Measurements from ENCODE around the gene CDH2.

Gene CDH2

GRCh38 chr18:28167835-28168349 lies 9.0 kb downstream of the CDH2 start:
- no peak for ATAC-seq

- no peak for ATAC-seq
Observed at GRCh38 chr18:28164771-28165483, 12.0 kb downstream of the CDH2 start.

DNA sequence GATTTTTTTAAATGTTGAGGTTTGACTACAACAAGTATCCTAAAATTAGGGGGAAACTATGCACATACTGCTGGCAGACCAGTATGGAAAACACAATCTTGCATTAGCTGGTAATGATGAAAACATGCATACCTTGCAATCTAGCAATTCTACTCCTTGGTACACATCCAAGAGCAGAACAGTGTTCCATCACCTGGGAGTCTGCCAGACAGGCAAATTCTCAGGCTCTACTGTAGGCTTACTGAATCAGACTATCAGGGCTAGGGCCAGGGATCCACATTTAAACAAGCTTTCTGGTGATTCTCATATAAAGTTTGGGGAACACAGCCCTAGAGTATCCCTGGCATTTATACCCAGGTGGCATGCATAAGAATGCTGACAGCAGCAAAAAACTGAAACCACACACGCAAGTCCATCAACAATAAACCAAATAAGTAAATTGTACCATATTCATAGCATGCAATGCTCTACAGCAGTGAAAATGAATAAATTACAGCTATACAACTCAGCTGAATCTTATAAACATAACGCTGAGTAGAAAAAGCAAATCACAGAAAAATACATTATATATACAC lies 13.6 kb downstream of the CDH2 start:
- ATAC-seq, result no peak

DNA sequence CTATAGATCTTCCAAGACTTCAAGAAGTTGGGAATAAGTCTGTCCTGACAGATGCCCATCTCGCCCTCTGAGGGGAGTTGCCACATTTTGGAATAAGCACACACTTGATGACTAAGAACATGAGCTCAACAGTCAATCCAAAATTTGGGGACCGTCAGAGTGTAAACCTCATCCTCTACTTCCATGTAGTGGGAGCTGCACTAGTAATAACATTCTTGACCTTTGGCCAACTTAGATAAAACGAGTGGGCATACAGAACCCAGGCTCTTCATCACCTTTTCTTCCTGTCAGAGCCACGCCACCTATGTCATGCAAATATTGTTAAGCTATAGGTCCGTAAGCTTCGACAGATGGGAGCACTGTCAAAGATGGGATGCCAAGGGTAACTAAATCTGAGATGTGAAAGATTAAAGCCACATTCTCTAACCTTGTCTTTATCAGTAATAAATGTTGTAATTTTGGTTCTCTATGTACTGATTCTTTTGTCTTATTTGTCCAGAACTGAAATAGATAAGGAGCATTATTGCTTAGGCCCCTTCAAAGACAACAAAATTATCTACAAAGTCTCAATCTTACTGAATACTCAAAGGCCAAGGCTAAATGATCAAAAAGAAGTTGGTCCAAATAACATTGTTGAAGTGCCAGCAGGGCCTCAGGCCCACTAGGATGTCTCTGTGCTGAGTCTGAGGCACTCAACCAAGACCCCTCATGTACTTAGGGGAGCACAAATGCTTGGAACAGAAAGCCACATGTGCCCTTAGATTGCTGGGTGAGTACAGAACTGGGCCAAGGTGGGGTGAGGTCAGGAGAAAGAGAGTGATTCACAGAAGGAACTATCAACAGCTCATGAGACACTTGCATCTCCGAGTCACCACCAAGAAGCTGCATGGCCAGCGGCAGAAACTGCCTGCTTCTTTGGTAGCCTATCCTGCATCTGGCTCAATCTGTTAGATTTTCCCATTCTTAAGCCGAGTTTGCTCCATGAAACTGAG lies 15.0 kb downstream of the CDH2 start:
- no peak for ATAC-seq

- ATAC-seq, result no peak
Observed at GRCh38 chr18:28159055-28159454, 17.9 kb downstream of the CDH2 start.

DNA sequence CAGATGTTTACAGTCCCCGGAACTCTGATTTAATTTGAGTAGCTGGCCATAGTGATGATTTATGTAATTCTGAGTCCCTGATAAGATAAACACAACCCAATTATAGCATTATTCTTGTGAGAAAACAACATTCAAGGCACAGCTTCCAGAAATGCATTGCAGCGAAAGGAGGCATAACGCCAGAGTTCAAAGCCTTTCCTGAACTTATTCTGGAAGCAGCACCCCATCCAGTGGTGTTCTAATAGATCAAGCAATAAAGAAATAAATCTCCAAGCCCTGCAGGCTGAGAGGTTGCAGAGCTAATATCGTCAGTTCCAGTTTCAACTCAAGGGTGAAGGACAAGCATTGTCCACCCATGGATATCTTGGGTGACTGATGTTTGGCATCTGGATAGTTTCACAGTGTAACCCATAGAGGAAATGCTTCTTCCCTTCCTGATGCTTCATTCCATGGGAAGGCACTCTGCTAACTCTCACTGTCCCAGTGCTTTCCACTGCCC lies 18.8 kb downstream of the CDH2 start:
- no peak for ATAC-seq

DNA sequence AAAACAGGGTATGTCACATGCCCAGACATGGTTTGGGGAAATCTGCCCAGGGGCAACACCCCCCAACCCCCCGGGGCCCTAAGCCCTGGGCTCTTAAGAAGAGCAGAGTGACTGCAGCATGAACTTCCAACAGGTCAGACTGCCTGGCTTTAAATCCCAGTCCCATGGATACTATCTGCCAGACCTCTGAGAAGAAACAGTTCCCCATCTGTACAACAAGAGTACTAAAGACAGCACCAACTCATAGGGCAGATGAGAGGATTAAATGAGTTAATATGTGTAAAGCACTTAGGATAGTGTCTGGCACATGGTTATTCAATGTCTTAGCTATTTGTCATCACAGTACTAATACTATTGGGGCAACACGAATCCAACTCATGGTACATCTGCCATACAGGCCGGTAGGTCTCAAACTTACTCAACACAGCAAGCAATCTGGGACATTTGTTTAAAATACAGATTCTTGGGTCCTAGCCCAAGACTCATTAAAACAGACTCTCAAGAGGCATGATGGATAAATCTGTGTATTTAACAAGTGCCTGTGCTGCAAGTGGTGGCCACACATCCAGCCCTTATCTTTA lies 23.4 kb downstream of the CDH2 start:
- ATAC-seq, result no peak

DNA sequence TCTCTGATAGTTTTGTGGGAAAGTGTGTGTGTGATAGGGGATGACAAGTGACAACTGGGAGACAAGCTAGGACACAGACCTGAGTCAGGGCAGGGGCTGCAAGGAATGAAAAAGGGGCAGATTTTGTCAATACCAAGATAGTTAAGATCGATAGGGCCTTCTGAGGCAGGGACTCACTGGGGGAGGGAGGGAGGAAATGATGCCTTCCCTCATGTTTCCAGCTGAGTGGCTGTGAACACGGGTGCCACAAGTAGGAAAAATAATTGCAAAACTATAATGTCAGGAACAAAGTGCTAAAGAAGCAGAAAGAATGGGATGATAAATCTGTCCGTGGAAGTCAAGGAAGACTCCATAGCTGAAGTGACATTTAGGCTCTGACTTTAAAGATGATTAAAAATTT lies 24.2 kb downstream of the CDH2 start:
- ATAC-seq, result no peak

DNA sequence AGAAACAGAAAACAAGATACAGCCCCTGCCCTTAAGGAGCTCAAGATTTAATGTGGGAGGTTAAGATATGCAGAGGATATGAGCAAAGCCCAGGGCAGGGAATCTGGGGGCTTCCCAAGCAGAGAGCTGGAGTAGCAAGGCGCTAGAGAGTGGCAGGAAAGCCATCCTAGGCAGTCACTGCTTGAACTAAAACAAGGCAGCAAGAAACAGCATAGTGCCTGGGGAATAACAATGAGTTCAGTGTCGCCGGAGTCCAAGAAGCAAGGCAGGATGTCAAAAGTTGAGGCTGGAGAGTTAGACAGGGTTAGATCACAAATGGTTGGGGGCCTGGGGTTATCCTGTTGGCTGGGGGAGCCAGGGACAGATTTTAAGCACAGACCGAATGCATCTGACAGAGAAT lies 24.6 kb downstream of the CDH2 start:
- ATAC-seq, result no peak

DNA sequence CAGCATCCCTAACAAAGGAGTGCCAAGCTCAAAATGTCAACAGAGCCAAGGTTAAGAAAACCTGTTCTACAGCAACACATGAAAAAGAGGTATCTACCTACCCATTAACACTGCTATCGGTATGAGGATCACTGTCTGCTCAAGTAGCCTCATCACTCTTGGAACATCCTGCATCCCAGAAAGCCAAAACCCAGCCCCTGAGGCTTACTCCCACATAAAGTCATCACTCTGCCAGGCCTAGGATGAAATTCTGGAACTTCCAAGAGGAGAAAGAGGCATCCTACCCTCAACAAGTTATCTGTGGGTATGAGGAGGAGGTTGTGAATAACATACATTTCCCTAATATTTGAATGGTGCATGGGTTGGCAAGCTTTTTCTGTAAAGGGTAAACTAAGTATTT lies 25.5 kb downstream of the CDH2 start:
- no peak for ATAC-seq

DNA sequence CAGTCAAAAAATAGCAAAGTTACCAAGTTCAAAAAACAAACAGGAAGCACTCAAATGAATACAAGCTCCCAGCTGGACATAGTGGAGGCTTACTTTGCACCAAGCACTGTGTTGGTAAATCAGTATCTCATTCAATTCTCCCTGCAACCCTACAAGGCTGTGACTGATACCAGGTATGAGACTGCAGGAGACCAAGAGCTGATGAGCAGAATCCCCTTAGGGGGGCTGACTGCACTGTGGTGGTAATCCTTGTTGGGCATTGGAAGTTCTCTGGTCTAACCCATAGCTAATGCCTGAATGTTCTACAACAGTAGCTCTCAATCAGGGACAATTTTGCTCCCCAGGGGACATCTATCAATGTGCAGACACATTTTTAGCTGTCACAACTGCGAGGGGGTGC lies 26.0 kb downstream of the CDH2 start:
- no peak for ATAC-seq

DNA sequence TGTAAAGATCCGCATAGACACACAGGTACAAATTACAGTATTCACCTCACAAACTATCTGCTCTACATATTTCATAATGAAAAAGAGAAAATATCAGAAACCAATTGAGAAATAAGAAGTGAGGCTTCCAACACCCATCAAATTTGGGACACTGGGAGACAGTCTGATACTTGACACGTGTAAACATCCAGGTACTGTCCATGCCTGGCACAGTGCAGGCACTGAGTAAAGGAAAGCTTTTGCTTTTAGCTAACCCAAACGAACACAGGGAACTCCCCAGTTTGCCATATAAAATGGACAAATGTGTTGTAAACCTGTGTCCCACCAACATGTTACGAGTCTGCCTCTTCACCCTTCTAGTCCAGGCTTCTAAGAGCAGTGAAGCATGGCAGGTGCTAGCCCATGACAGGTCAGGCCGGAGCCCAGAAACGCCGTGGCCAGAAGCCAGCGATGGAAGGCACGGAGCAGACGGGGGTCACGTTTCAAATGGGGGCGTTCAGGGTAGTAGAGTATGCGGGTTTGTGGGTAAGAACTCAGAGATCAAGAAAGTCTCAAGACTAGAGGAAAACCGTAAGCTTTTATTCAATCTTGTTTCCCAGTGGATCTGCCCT lies 27.0 kb downstream of the CDH2 start:
- no peak for ATAC-seq

DNA sequence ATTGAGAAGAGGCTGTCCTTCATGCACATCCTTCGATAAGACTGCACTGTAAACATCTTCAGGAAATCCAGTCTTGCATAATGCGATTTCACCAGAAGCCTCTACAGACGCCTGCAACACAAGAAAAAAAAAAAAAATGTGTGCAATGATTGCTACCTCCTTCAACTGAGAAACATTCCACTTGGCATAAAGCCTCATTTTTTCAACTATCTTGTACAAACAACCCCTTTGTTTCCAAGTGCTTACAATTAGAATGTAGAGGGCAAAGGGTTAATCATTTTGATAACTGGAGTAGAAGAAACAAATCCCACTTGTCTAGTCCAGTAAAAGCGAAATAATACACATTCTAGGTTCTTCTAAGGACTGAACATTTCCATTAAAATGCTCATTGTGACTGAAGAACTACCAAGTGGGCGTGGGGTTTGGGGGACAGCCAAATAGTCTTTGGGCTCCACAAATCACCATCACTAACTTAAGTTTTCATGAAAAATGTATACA lies 29.2 kb downstream of the CDH2 start:
- no peak for ATAC-seq

GRCh38 chr18:28143725-28144124 lies 33.2 kb downstream of the CDH2 start:
- no peak for ATAC-seq

DNA sequence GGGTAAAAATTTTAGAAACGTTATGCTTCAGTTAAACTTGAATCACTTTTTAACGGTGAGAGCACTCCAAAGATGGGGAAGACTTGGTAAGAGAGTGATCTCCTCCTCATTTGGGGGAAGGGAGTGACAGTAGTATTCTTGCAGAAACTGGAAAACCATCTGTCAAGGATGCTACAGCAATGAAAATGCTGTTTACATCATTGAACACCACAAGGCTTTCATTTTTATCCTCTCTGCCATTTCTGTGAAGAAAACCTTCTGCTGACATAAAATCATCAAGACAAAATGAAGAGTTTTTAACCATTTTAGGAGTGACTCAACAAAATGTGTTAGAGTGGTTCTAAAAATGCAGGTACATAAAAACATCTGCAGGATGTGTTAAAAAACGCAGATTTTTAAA lies 38.1 kb downstream of the CDH2 start:
- no peak for ATAC-seq

GRCh38 chr18:28136071-28136470 lies 40.9 kb downstream of the CDH2 start:
- ATAC-seq, result no peak

DNA sequence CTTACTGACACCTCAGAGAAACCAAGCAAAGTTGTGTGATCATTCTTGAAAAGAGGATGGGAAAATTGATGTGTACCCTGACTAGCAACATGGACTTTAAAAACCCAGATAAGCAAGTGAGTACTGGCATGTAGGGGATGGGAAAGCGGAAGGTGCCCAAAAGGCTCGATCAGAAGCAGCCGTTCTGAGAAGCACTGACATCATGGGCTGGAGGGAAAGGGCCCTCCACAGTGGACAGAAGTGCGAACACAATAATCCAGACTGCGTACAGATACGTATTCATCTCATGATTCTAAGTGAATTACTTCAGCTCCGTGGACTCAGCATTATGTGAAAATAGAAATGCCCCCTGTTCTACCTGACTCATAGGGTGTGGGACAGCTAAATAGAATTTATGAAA lies 42.2 kb downstream of the CDH2 start:
- ATAC-seq, result no peak

GRCh38 chr18:28132084-28132483 lies 44.8 kb downstream of the CDH2 start:
- no peak for ATAC-seq

DNA sequence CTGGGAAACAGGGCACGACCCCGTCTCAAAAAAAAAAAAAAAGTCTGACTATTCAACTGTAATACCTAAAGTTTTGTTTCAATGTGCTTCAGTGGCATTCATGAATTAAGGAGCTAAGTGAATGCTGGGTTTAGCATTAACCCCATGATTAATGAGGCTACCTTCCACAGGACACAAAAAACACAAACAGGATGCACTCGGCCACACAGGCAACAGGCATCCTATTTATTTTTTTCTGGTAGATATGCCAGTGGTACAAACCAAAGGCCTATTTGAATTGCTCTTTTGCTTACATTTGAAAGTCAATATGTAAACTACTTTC lies 48.3 kb downstream of the CDH2 start:
- ATAC-seq, result no peak

GRCh38 chr18:28127763-28128658 lies 48.9 kb downstream of the CDH2 start:
- ATAC-seq, result no peak

GRCh38 chr18:28127228-28127627 lies 49.7 kb downstream of the CDH2 start:
- no peak for ATAC-seq
